Heart left ventricle (tissue), 13 donors: ENCODE results near the gene LINC01488.

Experiments used
- POLR2A ChIP-seq, 2 donors: fragments of 450-650 bp; IDR thresholded peaks; one replicate each; pipeline ENCODE4 v1.6.1; 2017; ENCODE audit warnings: antibody characterized with exemption in 2 of 2, mild to moderate bottlenecking in 2 of 2, moderate library complexity in 2 of 2
- TF ChIP-seq, protein P1 (sequence below), 12 donors: fragments of 200-600 bp; sonication (generic) in 4 of 12; IDR thresholded peaks; one replicate each; pipeline versions ENCODE4 v1.5.0 to v1.8.0; 2018 to 2022; ENCODE audit warnings: antibody characterized with exemption in 12 of 12, mild to moderate bottlenecking in 5 of 12
- donor health status: ischemic (EF 13 %, LVEDD 7.1; RV severe dilation, severe dysfunction).
- donor health status: DM: no; HTN: yes; CAD: no.
- donor health status: DM: no; HTN: no; CAD: no.
- donor health status: ischemic (EF 25% LVEDD 6.9; RV normal size, moderate dysfunction).
- donor health status: ischemic (EF 25% LVEDD 5.7; RV mildly dilated, moderate dysfunction).
- donor health status: ischemic (EF 35%, LVEDD 5.7; RV mildly dilated, moderate dysfunction).
- donor health status: nonischemic (EF 11% LVEDD 7.7; RV severe dilation, severe dysfunction).
- donor health status: DM: yes; HTN: yes; CAD: no.
- donor health status: PGD.
- donor health status: ischemic (EF 29% LVEDD 5.4; RV normal size, mild dysfunction).
- donor health status: nonischemic (EF 23%, LVEDD 6.1; RV moderate dilation, normal function).

DNA sequence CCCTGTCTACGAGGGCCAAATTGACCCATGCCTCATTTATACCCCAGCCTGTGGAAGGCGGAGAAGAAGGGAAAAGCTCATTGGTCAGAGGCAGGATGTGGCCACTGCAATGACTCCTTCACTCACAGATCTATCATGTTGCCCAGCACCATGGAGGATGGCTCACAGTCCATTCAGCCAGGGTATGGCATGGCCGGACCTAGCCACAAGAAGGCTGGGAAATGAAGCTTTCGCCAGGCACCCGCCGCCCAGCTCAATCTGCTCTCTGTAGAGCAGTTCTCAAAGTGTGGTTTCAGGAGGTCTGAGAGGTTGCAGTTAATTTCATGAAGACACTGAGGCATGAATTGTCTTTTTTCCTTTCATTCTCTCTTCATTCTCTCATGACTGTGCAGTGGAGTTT lies 40.6 kb upstream of the LINC01488 start:
- TF ChIP-seq, protein P1, sequence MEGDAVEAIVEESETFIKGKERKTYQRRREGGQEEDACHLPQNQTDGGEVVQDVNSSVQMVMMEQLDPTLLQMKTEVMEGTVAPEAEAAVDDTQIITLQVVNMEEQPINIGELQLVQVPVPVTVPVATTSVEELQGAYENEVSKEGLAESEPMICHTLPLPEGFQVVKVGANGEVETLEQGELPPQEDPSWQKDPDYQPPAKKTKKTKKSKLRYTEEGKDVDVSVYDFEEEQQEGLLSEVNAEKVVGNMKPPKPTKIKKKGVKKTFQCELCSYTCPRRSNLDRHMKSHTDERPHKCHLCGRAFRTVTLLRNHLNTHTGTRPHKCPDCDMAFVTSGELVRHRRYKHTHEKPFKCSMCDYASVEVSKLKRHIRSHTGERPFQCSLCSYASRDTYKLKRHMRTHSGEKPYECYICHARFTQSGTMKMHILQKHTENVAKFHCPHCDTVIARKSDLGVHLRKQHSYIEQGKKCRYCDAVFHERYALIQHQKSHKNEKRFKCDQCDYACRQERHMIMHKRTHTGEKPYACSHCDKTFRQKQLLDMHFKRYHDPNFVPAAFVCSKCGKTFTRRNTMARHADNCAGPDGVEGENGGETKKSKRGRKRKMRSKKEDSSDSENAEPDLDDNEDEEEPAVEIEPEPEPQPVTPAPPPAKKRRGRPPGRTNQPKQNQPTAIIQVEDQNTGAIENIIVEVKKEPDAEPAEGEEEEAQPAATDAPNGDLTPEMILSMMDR (IDR thresholded peaks at IDR 0.05) = no peak
- no peak for TF ChIP-seq POLR2A (IDR thresholded peaks at IDR 0.05)
